Stimulated activated CD4-positive, alpha-beta T cell treated with anti-CD3 and anti-CD28 coated beads, Interleukin-15, amount 100 ng/mL, for 1 hour (primary cell): Measurements from ENCODE around the gene ECM2.

Experiments used
- DNase-seq, 2 donors: peaks; one replicate each; pipeline ENCODE4 v3.0.0-alpha.2; 2020; ENCODE audit warnings: low read depth in 1 of 2, low spot score in 1 of 2

ECM2 gene

DNA sequence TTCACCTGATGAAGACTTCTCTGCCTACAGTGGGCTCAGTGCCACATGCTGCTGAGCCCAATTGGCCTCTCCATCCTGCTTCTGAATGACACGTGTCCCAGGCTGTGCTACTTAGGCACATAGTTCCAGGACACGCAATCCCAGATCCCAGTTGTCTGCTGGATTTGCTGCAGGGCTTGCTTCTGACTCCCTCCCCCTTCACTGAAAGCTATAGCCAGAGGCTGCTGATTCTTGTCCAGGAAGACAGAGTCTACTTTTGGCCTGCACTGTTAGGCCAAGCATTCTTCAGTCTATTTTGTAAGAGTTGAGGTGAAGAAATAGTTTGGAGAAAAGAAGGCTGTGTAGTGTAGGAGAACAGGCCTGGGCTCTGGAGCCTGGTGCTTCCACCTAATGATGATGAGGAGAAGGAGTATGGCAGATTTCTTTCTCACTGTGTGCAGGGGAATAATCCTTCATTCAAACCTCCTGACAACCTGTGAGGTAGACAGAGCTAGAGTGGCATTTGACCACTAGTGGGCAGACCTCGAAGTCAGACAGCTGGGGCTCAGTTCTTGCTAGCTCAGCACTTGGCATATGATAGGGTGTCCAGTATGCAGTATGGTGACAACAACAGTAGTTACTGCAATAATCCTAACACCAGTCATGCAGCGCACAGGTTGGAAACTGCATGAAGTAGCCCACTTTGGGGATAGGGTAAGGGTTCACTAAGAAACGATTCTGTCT is 34.0 kb downstream of the ECM2 start:
- DNase-seq, result no peak

DNA sequence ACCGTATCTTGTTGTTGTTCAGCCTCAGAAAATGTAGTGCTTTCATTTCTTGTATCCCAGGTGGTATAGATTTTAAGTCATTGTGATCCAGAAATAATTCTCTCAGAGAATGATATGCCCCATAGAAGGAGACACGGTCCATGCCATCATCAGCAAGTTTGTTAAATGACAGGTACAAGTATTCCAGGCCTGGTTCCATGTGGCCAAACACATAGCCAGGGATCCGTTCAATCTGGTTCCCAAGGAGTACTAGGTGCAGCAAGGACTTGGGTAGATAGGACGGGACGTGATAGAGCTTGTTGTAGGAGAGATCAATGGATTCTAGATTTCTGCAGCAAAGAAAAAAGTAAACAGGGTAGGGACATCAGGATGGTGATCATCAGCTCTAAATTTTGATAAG is 35.1 kb downstream of the ECM2 start:
- DNase-seq, result no peak

DNA sequence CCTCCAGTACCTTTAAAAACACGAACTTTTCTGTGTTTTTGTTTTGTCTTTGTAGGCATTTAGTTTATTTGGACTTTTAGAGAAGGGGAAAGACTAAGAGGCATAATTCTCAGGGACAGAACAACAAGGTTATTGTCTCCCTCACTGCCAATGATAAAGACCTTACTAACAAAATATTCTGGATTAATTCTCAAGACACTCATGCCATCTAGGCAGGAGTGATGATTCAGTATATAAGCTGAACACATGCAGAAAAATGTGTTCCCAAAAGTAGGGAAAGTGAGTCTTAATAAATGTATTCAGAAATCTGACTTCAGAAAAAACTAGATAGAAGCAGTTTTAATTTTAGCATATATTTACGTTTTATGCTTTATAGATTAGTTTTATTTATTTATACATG is 36.1 kb downstream of the ECM2 start:
- no peak for DNase-seq

DNA sequence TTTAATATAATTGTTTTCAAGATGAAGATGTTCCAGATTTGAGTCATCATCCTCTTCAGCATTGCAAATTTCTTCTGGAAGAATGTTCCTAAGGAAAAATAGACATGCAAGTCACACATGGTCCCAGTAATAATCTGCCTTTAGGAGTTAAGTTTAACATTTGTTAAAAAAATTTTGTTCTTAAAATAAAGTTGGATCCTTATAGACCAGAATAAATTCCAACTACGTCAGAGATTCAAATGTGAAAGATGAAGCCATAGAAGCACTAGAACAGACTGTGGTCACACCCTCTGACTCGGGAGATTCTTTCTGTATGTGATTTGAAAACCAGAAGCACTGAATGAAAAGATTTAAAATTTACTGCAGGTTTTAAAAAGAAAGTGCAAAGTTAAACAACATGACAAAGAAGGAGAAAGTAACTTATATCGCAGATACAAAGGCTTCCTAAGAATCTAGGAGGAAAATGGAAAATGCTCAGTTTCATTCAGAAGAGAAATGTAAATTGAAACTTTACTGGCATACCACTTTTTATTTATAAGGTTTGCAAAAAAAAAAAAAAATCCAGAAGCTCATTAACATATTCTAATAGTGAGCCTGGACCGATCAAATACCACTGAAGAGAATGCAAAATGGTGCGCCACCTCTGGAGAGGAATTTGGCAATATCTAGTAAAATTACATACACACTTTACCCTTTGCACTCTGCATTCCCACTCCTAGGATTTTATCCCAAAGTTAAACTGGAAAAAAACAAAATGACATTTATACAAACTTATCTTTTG is 39.2 kb downstream of the ECM2 start:
- DNase-seq, result no peak

DNA sequence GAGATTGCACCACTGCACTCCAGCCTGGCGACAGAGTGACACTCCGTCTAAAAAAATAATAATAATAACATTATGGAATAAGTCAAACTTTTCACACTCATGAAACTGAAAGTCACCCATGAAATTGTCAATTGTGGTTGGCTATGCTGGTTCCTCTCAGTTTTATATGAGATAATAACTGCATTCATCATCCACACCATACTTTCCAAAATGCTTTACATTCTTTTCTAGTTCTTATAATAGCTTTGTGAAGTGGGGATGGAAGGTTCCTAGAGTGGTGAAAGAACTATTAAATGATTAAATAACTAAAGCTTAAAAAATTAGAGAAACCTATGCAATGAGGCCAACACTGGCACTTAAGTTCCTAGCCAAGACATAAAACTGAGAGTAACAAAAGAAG is 40.9 kb downstream of the ECM2 start:
- DNase-seq, result no peak

DNA sequence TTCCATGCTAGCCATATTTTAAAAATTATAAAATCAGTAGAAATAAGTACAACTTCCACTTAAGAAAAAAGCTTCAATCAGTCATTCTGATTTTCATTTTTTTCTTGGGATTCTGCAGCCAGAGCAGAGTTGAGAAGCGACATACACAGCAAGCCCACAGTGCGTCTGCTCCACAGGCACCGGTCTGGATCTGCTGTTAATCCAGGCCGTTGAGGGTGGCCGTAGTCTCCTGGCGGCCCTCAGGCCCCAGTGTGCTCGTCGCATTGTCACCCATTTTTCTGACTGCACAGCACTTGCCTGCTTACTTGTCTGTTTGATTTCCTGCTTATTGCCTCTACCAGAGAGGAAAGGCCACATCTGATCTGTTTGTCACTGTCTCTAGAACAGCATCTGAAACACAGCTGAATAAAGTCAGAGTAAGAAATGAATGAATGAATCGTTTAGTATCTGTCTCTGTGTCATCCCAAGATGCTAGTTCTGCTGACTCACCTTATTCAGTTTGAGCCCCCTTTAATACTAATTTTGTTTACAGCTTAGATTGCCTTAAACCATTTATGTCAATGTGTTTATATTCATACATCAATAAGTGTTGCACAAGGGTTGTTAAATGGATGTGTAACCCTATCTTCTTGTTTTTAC is 41.9 kb downstream of the ECM2 start:
- DNase-seq, result no peak

DNA sequence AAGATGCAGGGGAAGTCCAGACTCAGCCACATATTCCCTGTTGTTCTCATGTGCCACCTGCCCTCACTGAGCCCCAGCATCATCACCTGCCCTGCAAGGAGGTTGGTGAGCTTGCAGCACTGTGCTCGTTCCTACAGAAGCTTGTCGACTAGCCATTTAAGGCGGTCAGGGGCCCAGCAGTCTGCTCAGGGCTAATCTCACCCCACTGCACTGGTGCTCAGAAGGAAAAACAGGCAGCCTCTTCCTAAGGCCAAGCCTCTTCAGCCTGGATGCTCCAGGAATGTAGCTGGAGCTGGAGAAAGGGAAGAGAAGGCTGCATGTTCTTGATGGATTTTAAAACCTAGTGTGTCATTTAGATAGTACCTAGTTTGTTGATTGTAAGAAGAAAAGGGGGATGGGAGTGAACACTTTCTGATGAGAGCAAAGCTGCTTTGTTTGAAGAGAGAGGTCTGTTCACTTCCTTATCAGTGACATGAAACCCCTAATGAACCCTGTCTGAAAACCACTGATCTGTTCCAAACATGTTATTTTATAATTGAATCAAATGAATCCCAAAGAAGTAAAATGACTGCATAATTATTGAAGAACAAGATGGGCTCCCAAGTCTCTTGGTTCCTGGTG is 42.9 kb downstream of the ECM2 start:
- DNase-seq, result no peak

DNA sequence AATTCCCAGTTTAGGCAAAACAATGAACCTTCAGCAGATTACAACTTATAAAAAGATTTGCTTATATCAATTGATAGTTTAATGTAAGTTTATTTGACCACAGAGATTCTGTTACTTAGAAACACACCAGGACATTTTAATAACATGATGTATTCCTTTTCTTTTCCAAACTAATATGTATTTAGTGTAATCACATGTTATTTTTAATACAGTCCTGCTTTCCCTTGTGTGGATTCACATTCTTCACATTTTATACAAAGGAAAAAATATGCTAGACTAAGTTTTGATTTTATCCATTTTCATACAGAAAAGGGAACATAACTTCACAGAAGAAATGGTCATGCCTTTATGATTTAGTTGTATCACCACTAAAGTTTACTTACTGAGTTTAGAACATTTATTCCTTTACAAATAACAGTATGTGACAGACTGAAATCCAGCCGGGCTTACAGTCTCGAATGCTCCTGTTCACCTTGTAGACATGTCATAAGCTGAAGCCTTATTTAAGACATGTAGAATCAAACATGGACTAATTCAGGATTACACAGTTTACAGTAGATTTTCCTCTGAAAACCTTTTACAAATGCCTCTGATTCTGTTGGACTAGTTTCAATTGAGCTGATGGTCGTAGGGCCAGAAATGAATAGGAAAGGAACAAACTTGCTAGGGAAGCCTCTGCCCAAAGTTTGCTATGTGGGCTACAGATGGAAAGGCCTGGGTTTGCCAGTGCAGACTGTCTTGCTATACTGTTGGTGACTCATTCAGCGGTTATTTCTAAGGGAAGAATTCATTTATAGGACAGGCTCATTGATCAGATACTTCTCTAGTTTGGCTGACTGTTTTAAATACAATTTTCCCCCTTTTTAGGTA is 46.9 kb downstream of the ECM2 start:
- no peak for DNase-seq

DNA sequence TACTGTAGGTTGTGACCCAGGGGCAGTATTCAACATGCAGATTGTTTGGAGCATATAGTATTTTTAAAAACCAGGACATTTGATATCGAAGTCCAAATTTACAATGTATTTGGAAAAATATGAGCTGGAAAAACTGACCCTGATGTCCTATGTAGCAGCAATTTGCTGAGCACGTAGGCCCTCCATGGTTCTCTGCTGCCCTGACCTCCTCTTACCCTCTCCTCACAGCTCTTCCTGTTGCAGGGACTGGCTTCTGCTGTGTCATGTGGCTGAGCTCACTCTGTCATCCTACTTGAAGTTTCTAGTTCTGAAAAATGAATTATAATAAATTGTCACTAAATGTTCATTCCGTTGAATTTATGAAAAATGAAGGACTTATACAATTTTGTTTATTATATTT is 49.4 kb downstream of the ECM2 start:
- DNase-seq, result no peak

DNA sequence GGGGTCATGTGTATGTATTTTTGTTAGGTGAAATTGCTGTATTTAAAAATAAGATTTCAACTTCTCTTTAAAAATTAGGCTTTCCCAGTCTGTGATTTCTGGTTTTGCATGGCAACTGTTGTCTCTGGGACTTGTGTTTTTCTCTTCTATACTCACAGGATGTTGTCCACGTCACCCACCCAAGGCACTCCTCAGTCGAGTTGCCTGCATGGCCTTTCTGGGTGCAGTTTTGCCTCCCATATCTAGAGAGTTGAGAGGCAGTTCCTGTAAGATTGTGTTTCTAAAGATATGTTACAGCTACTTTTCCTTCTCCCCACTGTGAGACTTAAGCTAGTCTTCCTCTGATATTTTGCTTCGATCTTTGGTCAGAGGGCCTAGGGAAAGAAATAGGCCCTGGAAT is 51.2 kb downstream of the ECM2 start:
- no peak for DNase-seq

DNA sequence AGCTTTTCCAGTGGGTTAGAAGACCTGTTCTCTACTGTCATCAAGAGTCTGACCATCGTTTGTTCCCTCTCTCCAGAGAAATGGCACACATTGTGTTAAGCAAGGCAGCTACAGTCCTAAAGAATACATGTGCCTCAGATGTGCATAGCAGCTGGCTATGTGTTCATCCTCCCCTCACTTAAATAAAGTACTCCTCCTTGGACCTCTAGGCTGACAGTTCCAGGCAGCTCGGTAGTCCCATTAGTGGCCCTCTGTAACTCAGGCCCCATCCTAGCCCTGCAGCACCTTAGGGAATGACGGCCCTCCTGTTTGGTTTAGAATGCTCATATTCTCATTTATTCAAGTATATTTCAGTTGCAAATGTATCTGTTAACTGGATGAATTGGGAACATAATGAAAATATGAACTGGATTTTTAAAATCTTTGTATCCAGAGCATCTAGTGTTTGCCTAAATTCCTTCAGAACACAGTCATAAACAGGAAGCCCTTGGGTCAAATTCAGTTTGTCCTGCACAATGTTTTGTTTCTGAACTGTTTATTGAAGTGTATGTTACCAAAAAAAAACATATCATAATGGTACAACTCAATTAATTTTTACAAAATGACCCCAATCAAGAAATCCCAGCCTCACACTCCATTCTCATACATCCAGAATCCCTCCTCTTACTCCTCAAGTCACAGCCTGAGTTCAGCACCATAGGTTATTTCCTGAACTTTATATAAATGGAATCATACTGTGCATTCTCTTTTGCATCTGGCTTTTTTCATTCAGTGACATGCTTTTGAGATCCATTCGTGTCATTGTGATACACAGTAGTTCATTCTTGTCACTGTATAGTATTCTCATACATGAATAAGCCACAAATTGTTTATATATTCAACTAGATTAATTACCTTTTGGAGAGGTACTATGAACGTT is 51.9 kb downstream of the ECM2 start:
- DNase-seq, result no peak

DNA sequence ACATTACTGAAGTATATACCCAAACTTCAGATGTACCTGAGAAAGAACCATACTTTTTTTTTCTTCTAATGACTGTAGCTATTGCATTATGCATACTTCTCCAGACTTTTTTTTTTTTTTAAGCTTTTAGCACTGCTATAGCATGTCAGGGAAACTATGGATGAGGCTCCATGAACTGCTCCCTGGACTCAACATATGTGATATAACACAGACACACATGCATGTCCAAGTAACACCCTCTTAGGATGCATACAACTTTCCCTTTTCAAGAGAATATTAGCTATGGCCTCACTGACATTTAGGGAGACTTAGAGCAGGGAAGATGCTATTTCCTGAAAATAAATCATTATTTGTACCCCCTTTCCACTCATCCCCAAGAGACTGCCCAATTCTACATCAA is 53.0 kb downstream of the ECM2 start:
- DNase-seq, result no peak

DNA sequence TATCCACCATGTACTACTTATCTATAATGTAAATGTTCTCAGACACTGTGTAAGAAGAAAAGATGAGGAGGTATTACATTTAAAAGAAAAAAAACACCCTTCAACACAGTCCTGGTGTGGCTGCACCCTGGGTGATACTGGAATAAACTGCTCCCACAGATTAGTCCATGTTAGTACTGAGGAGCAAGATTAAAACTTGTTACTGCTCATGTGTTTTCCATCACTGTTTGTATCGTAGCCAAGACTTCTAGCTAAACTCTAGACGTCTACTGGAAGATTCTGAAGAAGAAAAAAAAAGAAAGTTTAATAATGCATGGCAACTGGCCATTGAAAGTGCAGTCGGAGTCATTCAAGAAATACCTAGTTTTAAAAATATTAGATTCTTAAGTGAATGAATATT is 53.5 kb downstream of the ECM2 start, which contains the start of gene ASPN:
Gene ASPN (minus strand): TSS at position 178 of the 400 bp plus-strand sequence.
- DNase-seq, result no peak

DNA sequence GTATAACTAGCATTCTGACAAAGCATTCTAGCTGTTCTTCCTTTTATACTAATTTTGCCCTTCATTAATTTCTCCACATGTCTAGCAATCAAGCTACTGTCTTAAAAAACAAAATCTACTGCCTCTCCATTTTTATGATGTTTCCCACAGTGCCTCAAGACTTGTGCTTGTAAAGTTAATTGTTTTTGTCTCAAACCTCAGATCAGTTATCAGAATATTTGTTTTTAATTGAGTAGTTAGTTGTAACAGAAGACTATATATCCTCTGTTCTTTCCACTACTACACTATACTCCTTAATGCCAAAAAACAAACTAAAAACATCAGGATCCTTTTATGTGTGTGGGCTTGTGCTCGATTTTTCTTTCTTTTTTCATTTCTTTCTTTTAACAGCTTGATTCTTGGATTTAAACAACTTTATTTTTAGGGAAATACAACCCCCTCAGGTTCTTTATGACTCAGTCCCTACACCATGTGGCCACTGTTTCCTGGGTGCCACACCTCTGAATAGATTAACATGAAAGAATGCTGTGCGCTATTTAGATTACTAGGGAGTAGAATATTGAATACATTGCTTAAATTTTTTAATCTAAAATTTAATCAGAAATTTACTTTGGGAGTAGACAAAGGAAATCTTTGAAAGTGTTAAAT is 54.7 kb downstream of the ECM2 start:
- DNase-seq, result no peak

DNA sequence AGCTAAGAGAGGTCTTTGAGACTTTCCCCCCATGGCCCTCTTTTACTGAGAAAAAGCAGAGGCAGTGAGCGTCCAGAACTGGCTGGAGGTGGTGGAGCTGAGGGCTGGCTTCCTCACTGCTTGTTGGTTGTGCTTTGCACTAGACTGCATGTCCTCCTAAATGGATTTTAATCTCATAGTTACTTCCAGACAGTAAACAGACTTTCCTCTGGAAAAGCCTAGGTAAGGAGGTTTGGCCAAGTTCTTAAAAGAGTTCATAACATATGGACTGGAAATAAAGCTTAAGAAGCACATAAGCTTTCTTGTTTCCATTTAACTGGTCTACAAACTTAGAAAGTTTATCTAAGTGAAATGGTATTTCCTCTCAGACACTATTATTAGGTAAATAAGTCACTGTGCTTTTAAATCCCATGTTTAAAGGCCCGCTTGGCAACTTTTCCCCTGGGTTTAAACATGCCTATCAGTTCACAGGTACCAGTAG is 55.5 kb downstream of the ECM2 start:
- no peak for DNase-seq

DNA sequence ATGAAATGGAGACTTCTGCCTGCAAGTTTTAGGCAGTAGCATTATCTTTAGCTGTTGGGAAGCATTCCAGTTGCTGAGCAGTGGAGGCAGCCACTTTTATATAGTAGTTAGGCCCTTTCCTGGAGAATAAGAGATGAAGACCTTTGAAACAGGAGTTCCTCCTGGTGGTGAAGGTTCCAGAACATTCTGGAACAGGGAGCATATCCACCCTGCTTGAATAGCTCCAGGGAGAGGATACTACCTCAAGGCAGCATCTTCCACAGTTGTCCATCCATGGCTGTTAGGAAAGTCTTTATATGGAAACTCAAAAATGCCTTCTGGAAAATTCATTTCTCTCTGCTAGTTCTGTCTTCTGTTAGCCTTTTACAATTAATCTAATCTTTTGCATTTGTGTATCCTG is 56.4 kb downstream of the ECM2 start:
- no peak for DNase-seq

DNA sequence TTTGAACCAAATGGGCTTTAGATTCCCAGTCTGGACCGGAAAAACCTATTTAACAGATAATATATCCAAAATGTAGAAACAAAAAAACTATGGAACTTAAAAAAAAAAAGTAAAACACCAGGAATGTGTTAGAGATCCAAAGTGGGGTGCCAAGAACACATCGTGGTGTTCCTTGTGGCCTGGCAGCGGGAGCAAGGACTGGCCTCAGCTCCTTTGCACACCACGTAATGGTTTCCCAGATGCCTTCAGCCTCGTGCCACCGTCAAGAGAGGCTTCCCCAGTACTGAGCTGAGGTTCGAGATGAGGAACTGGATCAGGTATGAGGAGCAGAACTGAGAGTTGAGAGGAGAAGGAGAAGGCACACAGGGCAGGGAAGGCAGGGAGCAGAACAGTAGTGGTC is 57.0 kb downstream of the ECM2 start:
- DNase-seq, result no peak

DNA sequence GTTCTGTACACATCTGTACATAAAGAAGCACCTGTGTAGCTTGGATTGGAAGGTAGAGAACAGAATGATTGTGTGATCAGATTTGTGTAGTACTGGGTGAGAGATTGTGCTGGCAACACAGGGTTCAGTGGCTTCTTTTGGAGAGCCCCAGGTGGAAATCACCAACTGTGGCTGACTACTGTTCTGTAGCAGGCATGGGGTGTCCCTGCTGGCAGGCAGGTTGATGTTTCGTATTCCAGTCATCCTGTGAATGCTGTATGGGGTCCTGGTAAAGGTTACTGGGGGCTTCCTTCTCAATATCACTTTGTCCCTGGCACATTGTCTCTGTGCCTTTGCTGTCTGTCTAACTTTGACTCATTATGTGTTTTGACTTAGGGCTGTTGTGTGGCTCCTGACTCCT is 58.8 kb downstream of the ECM2 start:
- no peak for DNase-seq

DNA sequence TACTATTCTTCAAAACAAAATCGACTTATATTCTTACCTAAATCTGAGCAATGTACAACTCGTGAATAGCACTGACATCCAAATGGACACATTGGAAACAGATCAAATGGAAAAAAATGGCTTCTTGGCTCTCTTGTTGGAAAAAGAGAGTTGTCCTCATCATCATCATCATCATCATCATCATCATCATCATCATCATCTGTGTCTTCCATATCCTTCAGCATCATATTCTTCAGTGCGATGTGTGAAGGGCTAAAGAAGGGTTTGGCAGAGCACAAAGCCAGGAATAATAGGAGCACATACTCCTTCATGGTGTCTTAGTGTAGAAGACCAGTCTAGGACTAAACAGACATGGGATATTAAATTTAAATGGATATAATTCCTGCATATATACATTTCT is 61.2 kb downstream of the ECM2 start:
- DNase-seq, result no peak
